Endothelial cell of umbilical vein (primary cell): ENCODE data around the gene ASPHD1. TPM values are rescaled to one million over a fixed set of nuclear protein-coding genes. Genes with fewer than 3 reads are reported as not detected.

Experiments
- BruUV-seq: library from RNA; stranded (reverse); fragments of 400-500 nt; replicated peaks from 2 replicates; lab custom pipeline; 2021; lab: Mats Ljungman, UMichigan
- CTCF ChIA-PET: fragments of 300-600, 350-600 bp; sonication (Branson Sonifier 250); formaldehyde crosslinking; loops from one replicate; lab custom pipeline; 2021; ENCODE audit warnings: antibody characterized with exemption, inconsistent platforms; lab: Charles Lee
- POLR2A ChIA-PET: fragments of 300-600, 350-600 bp; sonication (Branson Sonifier 250); formaldehyde crosslinking; loops from one replicate; lab custom pipeline; 2021; ENCODE audit warnings: antibody characterized with exemption, inconsistent platforms; lab: Charles Lee
- DNase-seq: peaks from one replicate; pipeline ENCODE4 v3.0.0-alpha.2; 2011; ENCODE audit warnings: low read depth, low spot score
- FAIRE-seq: peaks from 2 replicates; lab custom pipeline; 2011; peaks lifted over from hg19 to GRCh38; lab: Jason Lieb, UNC
- H2AFZ ChIP-seq: 2 replicates; pipeline ENCODE4 v1.6.0; 2012; ENCODE audit warnings: low read depth, low read length, control low read depth, inconsistent platforms
- H3K27ac ChIP-seq: 2 replicates; pipeline ENCODE4 v1.5.1; 2011; ENCODE audit warnings: low read depth, mild to moderate bottlenecking, control low read depth, low read length, moderate library complexity; ENCODE audit not compliant: insufficient read depth
- H3K27me3 ChIP-seq, 2 experiments: 2 replicates each; pipeline versions ENCODE4 v1.6.0 to v1.6.1; 2011; ENCODE audit warnings: low read length in 2 of 2, mixed read lengths in 1 of 2; ENCODE audit not compliant: control insufficient read depth in 2 of 2, insufficient read depth in 2 of 2
- H3K36me3 ChIP-seq, 2 experiments: 2 replicates in 1 of 2; 3 replicates in 1 of 2; pipeline ENCODE4 v1.5.1; 2011; ENCODE audit warnings: low read length in 2 of 2, mild to moderate bottlenecking in 1 of 2, moderate library complexity in 1 of 2; ENCODE audit not compliant: control insufficient read depth in 2 of 2, insufficient read depth in 2 of 2; ENCODE audit errors: extremely low read depth in 1 of 2
- H3K4me1 ChIP-seq: 3 replicates; pipeline ENCODE4 v1.5.1; 2011; ENCODE audit warnings: mild to moderate bottlenecking, low read length; ENCODE audit not compliant: control insufficient read depth, insufficient read depth; ENCODE audit errors: extremely low read depth
- H3K4me2 ChIP-seq: 2 replicates; pipeline ENCODE4 v1.6.1; 2011; ENCODE audit warnings: low read length, control low read depth, mixed read lengths; ENCODE audit not compliant: insufficient read depth
- H3K4me3 ChIP-seq, 3 experiments: fragments of 200-600 bp in 1 of 3; sonication (generic), shearing (Covaris generic) in 1 of 3; replicated peaks in 1 of 3; 2 replicates each; pipeline ENCODE4 v1.5.1; 2011 to 2016; ENCODE audit warnings: control low read depth in 3 of 3, low read length in 3 of 3, mild to moderate bottlenecking in 2 of 3, inconsistent platforms in 1 of 3, low read depth in 1 of 3, moderate library complexity in 1 of 3; ENCODE audit not compliant: insufficient read depth in 1 of 3
- H3K79me2 ChIP-seq: 2 replicates; pipeline ENCODE4 v1.6.0; 2012; ENCODE audit warnings: low read length, inconsistent platforms; ENCODE audit not compliant: control insufficient read depth, insufficient read depth
- H3K9ac ChIP-seq: replicated peaks from 2 replicates; pipeline ENCODE3; 2011; ENCODE audit warnings: low read length, control low read depth; ENCODE audit not compliant: insufficient read depth; ENCODE audit errors: extremely low read depth
- H3K9me1 ChIP-seq: replicated peaks from 3 replicates; pipeline ENCODE4 v1.6.0; 2011; ENCODE audit warnings: mild to moderate bottlenecking, low read length; ENCODE audit not compliant: control insufficient read depth, insufficient read depth; ENCODE audit errors: extremely low read depth
- H3K9me3 ChIP-seq: replicated peaks from 2 replicates; pipeline ENCODE4 v1.5.1; 2012; ENCODE audit warnings: low read length, inconsistent platforms; ENCODE audit not compliant: control insufficient read depth, insufficient read depth
- H4K20me1 ChIP-seq: replicated peaks from 2 replicates; pipeline ENCODE3; 2011; ENCODE audit warnings: mild to moderate bottlenecking, low read length; ENCODE audit not compliant: control insufficient read depth, insufficient read depth; ENCODE audit errors: extremely low read depth
- EZH2 ChIP-seq: IDR thresholded peaks from 2 replicates; pipeline ENCODE4 v1.6.1; 2012; ENCODE audit warnings: borderline replicate concordance, low read depth, mild to moderate bottlenecking, moderate library complexity, low read length, inconsistent platforms; ENCODE audit not compliant: severe bottlenecking
- FOS ChIP-seq: IDR thresholded peaks from 2 replicates; pipeline ENCODE4 v1.6.1; 2011; ENCODE audit warnings: mild to moderate bottlenecking, low read length, moderate library complexity, borderline replicate concordance; ENCODE audit not compliant: insufficient read depth
- GATA2 ChIP-seq: IDR thresholded peaks from 2 replicates; pipeline ENCODE4 v1.7.0; 2011; ENCODE audit warnings: low read depth, mild to moderate bottlenecking, moderate library complexity, mixed read lengths, low read length; ENCODE audit not compliant: insufficient read length, insufficient read depth
- JUN ChIP-seq: IDR thresholded peaks from 2 replicates; pipeline ENCODE4 v1.6.1; 2011; ENCODE audit warnings: borderline replicate concordance, low read depth; ENCODE audit not compliant: insufficient read length, insufficient read depth
- MYC ChIP-seq: IDR thresholded peaks from one replicate; pipeline ENCODE4 v1.6.1; 2011; ENCODE audit warnings: mild to moderate bottlenecking, low read depth, low read length
- POLR2A ChIP-seq: IDR thresholded peaks from 2 replicates; pipeline ENCODE4 v1.6.1; 2012; ENCODE audit warnings: low read depth, mild to moderate bottlenecking, control low read depth, low read length
- POLR2AphosphoS5 ChIP-seq: IDR thresholded peaks from 2 replicates; pipeline ENCODE4 v1.6.1; 2012; ENCODE audit warnings: low read depth, mild to moderate bottlenecking, control low read depth, low read length, moderate library complexity; ENCODE audit not compliant: insufficient read depth
- dilution Hi-C: fragments of 300-500 bp; cut with MboI; formaldehyde crosslinking; loops from one replicate; pipeline ENCODE4 v1.15.0; 2019; ENCODE audit warnings: low sequenced_read_pairs; ENCODE audit not compliant: extremely low pct_ligation_motif_present
- intact Hi-C: fragments of 100-400 bp; cut with micrococcal nuclease; formaldehyde crosslinking; loops from one replicate; pipeline ENCODE4 v1.10.0; 2022
- polyA plus RNA-seq, 4 experiments: library from polyadenylated mRNA; depleted of rRNA in 3 of 4; stranded (reverse) in 3 of 4; unstranded in 1 of 4; fragments of >200 nt; gene quantifications; 2 replicates each; pipeline versions ENCODE4 v1.2.1 to v1.2.3, GENCODE V29; 2011 to 2012; ENCODE audit warnings: missing spikeins in 1 of 4
- total RNA-seq: library from RNA; stranded (reverse); gene quantifications from 2 replicates; pipeline ENCODE4 v1.2.3, GENCODE V29; 2021
- TF ChIP-seq, protein P1 (sequence below): IDR thresholded peaks from 2 replicates; pipeline ENCODE4 v1.6.1; 2011; ENCODE audit not compliant: insufficient read depth, insufficient read length

The ASPHD1 gene
- total and polyA plus RNA-seq, 2 donors (not counting 3 experiments of a cell fraction or from before 2014, with no cell fraction given): 0.90 to 1.2 TPM

DNA sequence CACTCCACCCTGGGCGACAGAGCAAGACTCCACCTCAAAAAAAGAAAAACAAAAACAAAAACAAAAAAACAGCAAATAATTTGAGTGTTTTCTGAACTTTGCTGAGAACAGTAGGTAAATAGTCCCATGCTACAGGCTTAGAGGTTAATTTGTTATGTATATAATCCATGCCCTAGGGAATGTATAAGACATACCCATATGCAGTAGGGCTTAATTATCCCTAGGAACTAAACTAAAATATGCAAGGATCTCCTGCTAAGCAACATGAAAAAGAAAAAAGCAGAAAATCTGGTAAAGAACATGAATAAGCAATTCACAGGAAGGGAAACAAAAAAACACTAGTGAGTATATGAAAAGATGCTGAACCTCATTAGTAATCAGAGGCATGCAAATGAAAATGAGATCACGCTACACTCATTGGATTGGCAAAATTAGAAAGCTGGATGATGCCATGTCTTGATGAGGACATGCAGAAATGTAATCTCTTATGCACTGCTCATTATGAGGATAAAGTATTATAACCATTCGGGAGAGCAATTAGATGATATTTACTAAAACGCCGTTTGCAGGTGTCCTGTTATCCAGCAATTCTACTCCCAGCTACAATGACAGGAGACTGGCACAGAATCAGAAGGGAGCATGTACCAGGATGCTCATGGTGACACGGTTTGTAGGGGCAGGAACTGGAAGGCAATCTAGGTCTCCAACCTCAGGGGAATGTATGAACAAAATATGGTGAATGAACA lies 20.2 kb downstream of the ASPHD1 start:
- no peaks in the 10 kb centered on the region for H4K20me1 ChIP-seq
- peaks cover 10% of the 10 kb centered on the region for H3K4me1 ChIP-seq
- no peak overlapping the region for H3K4me3 ChIP-seq
- H3K36me3 ChIP-seq: peaks cover 3 to 8% of the 10 kb centered on the region in 2 experiments
- H3K9me3 ChIP-seq: no peaks in the 10 kb centered on the region
- BruUV-seq: no TSS peak
- no peak overlapping the region for H3K4me2 ChIP-seq
- H3K79me2 ChIP-seq: peaks cover 9% of the 10 kb centered on the region
- POLR2A ChIA-PET: no interaction called here
- intact Hi-C loops: no loop called here
- CTCF ChIA-PET: interaction anchor here (1.2 kb wide), 3 partner anchors 72 to 86 kb away, joined by 3 to 4 read pairs (median 3); no protein-coding TSS in a partner anchor
- no peaks in the 10 kb centered on the region for H3K27me3 ChIP-seq
- FAIRE-seq (no peak), DNase-seq (no peak)
- H3K27ac ChIP-seq: no peak overlapping the region
- no peak overlapping the region for H2AFZ ChIP-seq
- no peaks in the 10 kb centered on the region for H3K9me1 ChIP-seq
- dilution Hi-C loops: no loop called here
- no peak for TF ChIP-seq FOS
- TF ChIP-seq GATA2: no peak
- no peak for TF ChIP-seq MYC
- TF ChIP-seq JUN: no peak
- TF ChIP-seq POLR2A: no peak
- TF ChIP-seq, protein P1, sequence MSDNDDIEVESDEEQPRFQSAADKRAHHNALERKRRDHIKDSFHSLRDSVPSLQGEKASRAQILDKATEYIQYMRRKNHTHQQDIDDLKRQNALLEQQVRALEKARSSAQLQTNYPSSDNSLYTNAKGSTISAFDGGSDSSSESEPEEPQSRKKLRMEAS: no peak
- TF ChIP-seq EZH2: no peak
- TF ChIP-seq POLR2AphosphoS5: no peak
- H3K9ac ChIP-seq: no peak overlapping the region
